ENCODE data around the gene PPME1. TPM values are rescaled to one million over a fixed set of nuclear protein-coding genes. Genes with fewer than 3 reads are reported as not detected.

PPME1 gene
- total RNA-seq, 1 donor from 2014 or later: 401 TPM

- Histone ChIP-seq H3K27me3 (ENCODE audit: insufficient read depth, low read length) (no peaks in the 10 kb centered on the region), H3K4me3 (ENCODE audit: insufficient read depth, low read depth, low read length) (no peak overlapping the region), H3K79me2 (ENCODE audit: insufficient read depth, low read length) (no peaks in the 10 kb centered on the region), H3K9me3 (ENCODE audit: insufficient read depth, low read depth, low read length) (peaks cover 2% of the 10 kb centered on the region), H3K27ac (ENCODE audit: low read depth, low read length) (no peak overlapping the region), H3K36me3 (ENCODE audit: insufficient read depth, low read length) (no peaks in the 10 kb centered on the region), H2AFZ (ENCODE audit: low read depth, low read length) (no peak overlapping the region), H3K4me1 (ENCODE audit: insufficient read depth, low read length) (peaks cover 29% of the 10 kb centered on the region), H3K9ac (ENCODE audit: low read length) (no peak overlapping the region), H3K4me2 (ENCODE audit: low read length) (no peak overlapping the region), H4K20me1 (ENCODE audit: insufficient read depth, low read length) (no peaks in the 10 kb centered on the region)
- Mint-ChIP-seq H3K4me1 (ENCODE audit: low read depth, unreplicated experiment) (peaks cover 36% of the 10 kb centered on the region), H3K27ac (ENCODE audit: unreplicated experiment) (no peak overlapping the region), H3K9me3 (ENCODE audit: unreplicated experiment) (peaks cover 4% of the 10 kb centered on the region), H3K27me3 (ENCODE audit: low read depth, unreplicated experiment) (no peaks in the 10 kb centered on the region), H3K36me3 (ENCODE audit: low read depth, unreplicated experiment) (no peaks in the 10 kb centered on the region), H3K4me3 (ENCODE audit: unreplicated experiment) (no peak overlapping the region)
- DNase-seq (ENCODE audit: low read depth): no peak
- TF ChIP-seq EZH2 (IDR thresholded peaks at IDR 0.05; ENCODE audit: insufficient read depth, low read length): no peak
- TF ChIP-seq, protein P1, sequence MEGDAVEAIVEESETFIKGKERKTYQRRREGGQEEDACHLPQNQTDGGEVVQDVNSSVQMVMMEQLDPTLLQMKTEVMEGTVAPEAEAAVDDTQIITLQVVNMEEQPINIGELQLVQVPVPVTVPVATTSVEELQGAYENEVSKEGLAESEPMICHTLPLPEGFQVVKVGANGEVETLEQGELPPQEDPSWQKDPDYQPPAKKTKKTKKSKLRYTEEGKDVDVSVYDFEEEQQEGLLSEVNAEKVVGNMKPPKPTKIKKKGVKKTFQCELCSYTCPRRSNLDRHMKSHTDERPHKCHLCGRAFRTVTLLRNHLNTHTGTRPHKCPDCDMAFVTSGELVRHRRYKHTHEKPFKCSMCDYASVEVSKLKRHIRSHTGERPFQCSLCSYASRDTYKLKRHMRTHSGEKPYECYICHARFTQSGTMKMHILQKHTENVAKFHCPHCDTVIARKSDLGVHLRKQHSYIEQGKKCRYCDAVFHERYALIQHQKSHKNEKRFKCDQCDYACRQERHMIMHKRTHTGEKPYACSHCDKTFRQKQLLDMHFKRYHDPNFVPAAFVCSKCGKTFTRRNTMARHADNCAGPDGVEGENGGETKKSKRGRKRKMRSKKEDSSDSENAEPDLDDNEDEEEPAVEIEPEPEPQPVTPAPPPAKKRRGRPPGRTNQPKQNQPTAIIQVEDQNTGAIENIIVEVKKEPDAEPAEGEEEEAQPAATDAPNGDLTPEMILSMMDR (IDR thresholded peaks at IDR 0.05; ENCODE audit: insufficient read depth, low read depth, low read length): no peak
- FAIRE-seq: no peak
Observed at GRCh38 chr11:74280494-74280893, 109.4 kb downstream of the PPME1 start.

GRCh38 chr11:74282421-74282820, 111.3 kb downstream of the PPME1 start:
- no peaks in the 10 kb centered on the region for H3K79me2 ChIP-seq (ENCODE audit: insufficient read depth, low read length)
- no peak for FAIRE-seq
- H3K9me3 Mint-ChIP-seq (ENCODE audit: unreplicated experiment): peaks cover 4% of the 10 kb centered on the region

DNA sequence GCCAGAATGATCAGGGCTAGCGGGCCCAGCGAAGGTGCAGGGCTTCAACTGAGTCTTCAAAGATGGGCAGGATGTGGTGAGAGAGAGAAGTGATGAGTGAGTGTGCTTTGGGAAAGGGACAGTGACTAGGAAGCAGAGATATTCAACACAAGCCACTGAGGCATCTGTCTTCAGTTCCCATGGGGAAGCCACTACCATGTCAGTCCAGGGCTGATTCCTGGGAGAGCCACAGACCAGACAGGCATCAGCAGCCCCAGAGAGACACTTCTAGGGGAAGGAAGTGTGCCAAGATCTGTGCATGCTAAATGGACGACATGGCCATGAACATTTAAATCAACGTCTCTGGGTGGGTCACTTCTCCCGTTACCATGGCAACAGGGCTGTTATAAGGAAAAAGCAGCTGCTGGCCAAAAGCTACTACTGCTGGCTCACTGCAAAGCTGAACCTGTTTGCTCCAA, 111.9 kb downstream of the PPME1 start:
- Mint-ChIP-seq H3K9me3 (ENCODE audit: unreplicated experiment) (peaks cover 4% of the 10 kb centered on the region), H3K27ac (ENCODE audit: unreplicated experiment) (no peak overlapping the region), H3K36me3 (ENCODE audit: low read depth, unreplicated experiment) (no peaks in the 10 kb centered on the region), H3K4me3 (ENCODE audit: unreplicated experiment) (no peak overlapping the region), H3K4me1 (ENCODE audit: low read depth, unreplicated experiment) (peaks cover 20% of the 10 kb centered on the region), H3K27me3 (ENCODE audit: low read depth, unreplicated experiment) (no peaks in the 10 kb centered on the region)
- DNase-seq (ENCODE audit: low read depth): no peak
- Histone ChIP-seq H3K79me2 (ENCODE audit: insufficient read depth, low read length) (no peaks in the 10 kb centered on the region), H3K4me1 (ENCODE audit: insufficient read depth, low read length) (peaks cover 20% of the 10 kb centered on the region), H4K20me1 (ENCODE audit: insufficient read depth, low read length) (no peaks in the 10 kb centered on the region), H3K4me3 (ENCODE audit: insufficient read depth, low read depth, low read length) (no peak overlapping the region), H3K9ac (ENCODE audit: low read length) (no peak overlapping the region), H2AFZ (ENCODE audit: low read depth, low read length) (no peak overlapping the region), H3K9me3 (ENCODE audit: insufficient read depth, low read depth, low read length) (peaks cover 2% of the 10 kb centered on the region), H3K27ac (ENCODE audit: low read depth, low read length) (no peak overlapping the region), H3K36me3 (ENCODE audit: insufficient read depth, low read length) (no peaks in the 10 kb centered on the region), H3K4me2 (ENCODE audit: low read length) (no peak overlapping the region), H3K27me3 (ENCODE audit: insufficient read depth, low read length) (no peaks in the 10 kb centered on the region)
- TF ChIP-seq, protein P1 (IDR thresholded peaks at IDR 0.05; ENCODE audit: insufficient read depth, low read depth, low read length): no peak
- no peak for TF ChIP-seq EZH2 (IDR thresholded peaks at IDR 0.05; ENCODE audit: insufficient read depth, low read length)
- no peak for FAIRE-seq

More at GRCh38 chr11:74282421-74282820, 111.3 kb downstream of the PPME1 start:
- H3K4me2 ChIP-seq (ENCODE audit: low read length): no peak overlapping the region
- peaks cover 2% of the 10 kb centered on the region for H3K9me3 ChIP-seq (ENCODE audit: insufficient read depth, low read depth, low read length)
- no peaks in the 10 kb centered on the region for H3K36me3 ChIP-seq (ENCODE audit: insufficient read depth, low read length)
- no peak for DNase-seq (ENCODE audit: low read depth)
- Mint-ChIP-seq H3K4me1 (ENCODE audit: low read depth, unreplicated experiment) (peaks cover 25% of the 10 kb centered on the region), H3K27ac (ENCODE audit: unreplicated experiment) (no peak overlapping the region), H3K27me3 (ENCODE audit: low read depth, unreplicated experiment) (no peaks in the 10 kb centered on the region), H3K36me3 (ENCODE audit: low read depth, unreplicated experiment) (no peaks in the 10 kb centered on the region), H3K4me3 (ENCODE audit: unreplicated experiment) (no peak overlapping the region)
- no peaks in the 10 kb centered on the region for H3K27me3 ChIP-seq (ENCODE audit: insufficient read depth, low read length)
- H3K27ac ChIP-seq (ENCODE audit: low read depth, low read length): no peak overlapping the region
- TF ChIP-seq EZH2 (IDR thresholded peaks at IDR 0.05; ENCODE audit: insufficient read depth, low read length): no peak
- TF ChIP-seq, protein P1 (IDR thresholded peaks at IDR 0.05; ENCODE audit: insufficient read depth, low read depth, low read length): no peak
- peaks cover 19% of the 10 kb centered on the region for H3K4me1 ChIP-seq (ENCODE audit: insufficient read depth, low read length)
- H4K20me1 ChIP-seq (ENCODE audit: insufficient read depth, low read length): no peaks in the 10 kb centered on the region
- no peak overlapping the region for H2AFZ ChIP-seq (ENCODE audit: low read depth, low read length)
- no peak overlapping the region for H3K9ac ChIP-seq (ENCODE audit: low read length)
- H3K4me3 ChIP-seq (ENCODE audit: insufficient read depth, low read depth, low read length): no peak overlapping the region

Data from astrocyte (in vitro differentiated cells and primary cell).